Measurements from ENCODE around the gene MYEOV. TPM values are rescaled to one million over a fixed set of nuclear protein-coding genes. Genes with fewer than 3 reads are reported as not detected.

Gene MYEOV
- polyA plus RNA-seq, 3 donors = 0.03 TPM; not detected in 2

DNA sequence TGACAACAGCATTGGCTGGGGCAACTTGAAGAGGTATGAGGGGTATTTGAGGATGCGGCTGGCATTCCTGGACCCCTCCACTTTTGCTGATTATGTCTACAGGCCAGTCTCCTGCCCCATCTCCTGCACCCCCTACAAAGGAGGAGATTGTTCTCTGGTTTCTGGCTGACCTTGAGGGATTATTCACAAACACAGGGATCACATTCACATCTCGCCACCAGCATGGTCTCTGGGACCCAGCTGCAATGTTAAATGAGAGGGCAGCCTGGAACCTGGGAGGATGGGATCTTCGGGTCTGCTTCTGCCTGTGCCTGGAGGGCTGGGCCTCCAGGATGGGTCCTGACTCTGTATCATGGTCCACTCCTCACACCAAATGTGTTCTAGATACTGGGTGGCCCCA lies 32.8 kb upstream of the MYEOV start:
- Histone ChIP-seq H3K79me2 (ENCODE audit: insufficient read depth, low read length) (no peaks in the 10 kb centered on the region), H3K4me2 (replicated peaks; ENCODE audit: extremely low read depth, low read length, poor library complexity, severe bottlenecking) (no peak overlapping the region), H3K36me3 (replicated peaks in 1 of 2; ENCODE audit: control insufficient read depth in 1 of 2, insufficient read depth in 2 of 2, low read length in 2 of 2) (no peaks in the 10 kb centered on the region), H3K27ac (ENCODE audit: low read depth in 1 of 2, low read length in 2 of 2) (no peak overlapping the region), H3K4me3 (replicated peaks in 1 of 3; ENCODE audit: low read depth in 2 of 3, low read length in 3 of 3) (no peak overlapping the region), H3K27me3 (ENCODE audit: control insufficient read depth in 2 of 2, insufficient read depth in 2 of 2, low read length in 2 of 2) (no peaks in the 10 kb centered on the region), H4K20me1 (ENCODE audit: insufficient read depth, low read length) (no peaks in the 10 kb centered on the region), H2AFZ (ENCODE audit: insufficient read depth, low read depth, low read length, poor library complexity, severe bottlenecking) (no peak overlapping the region), H3K4me1 (ENCODE audit: control insufficient read depth in 1 of 2, insufficient read depth in 2 of 2, low read length in 2 of 2) (no peaks in the 10 kb centered on the region), H3K9ac (ENCODE audit: insufficient read depth, low read length, poor library complexity, severe bottlenecking) (no peak overlapping the region), H3K9me3 (replicated peaks in 1 of 2; ENCODE audit: control insufficient read depth in 1 of 2, insufficient read depth in 1 of 2, low read length in 2 of 2) (no peaks in the 10 kb centered on the region)
- Mint-ChIP-seq H3K27me3 (ENCODE audit: low read depth in 3 of 3) (peaks cover 3 to 19% (median 3%) of the 10 kb centered on the region in 3 donors), H3K27ac (no peak overlapping the region), H3K9me3 (peaks cover 3 to 11% (median 5%) of the 10 kb centered on the region in 7 donors), H3K36me3 (no peaks in the 10 kb centered on the region), H3K4me1 (no peaks in the 10 kb centered on the region), H3K4me3 (no peak overlapping the region)
- TF ChIP-seq, protein P1, sequence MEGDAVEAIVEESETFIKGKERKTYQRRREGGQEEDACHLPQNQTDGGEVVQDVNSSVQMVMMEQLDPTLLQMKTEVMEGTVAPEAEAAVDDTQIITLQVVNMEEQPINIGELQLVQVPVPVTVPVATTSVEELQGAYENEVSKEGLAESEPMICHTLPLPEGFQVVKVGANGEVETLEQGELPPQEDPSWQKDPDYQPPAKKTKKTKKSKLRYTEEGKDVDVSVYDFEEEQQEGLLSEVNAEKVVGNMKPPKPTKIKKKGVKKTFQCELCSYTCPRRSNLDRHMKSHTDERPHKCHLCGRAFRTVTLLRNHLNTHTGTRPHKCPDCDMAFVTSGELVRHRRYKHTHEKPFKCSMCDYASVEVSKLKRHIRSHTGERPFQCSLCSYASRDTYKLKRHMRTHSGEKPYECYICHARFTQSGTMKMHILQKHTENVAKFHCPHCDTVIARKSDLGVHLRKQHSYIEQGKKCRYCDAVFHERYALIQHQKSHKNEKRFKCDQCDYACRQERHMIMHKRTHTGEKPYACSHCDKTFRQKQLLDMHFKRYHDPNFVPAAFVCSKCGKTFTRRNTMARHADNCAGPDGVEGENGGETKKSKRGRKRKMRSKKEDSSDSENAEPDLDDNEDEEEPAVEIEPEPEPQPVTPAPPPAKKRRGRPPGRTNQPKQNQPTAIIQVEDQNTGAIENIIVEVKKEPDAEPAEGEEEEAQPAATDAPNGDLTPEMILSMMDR (IDR thresholded peaks at IDR 0.05) = no peak
- no CpG with 5 or more reads among the region's 3 CpGs for WGBS (ENCODE audit: insufficient coverage)
- intact Hi-C loops (cut with micrococcal nuclease) = no loop called here
- no peak for DNase-seq

DNA sequence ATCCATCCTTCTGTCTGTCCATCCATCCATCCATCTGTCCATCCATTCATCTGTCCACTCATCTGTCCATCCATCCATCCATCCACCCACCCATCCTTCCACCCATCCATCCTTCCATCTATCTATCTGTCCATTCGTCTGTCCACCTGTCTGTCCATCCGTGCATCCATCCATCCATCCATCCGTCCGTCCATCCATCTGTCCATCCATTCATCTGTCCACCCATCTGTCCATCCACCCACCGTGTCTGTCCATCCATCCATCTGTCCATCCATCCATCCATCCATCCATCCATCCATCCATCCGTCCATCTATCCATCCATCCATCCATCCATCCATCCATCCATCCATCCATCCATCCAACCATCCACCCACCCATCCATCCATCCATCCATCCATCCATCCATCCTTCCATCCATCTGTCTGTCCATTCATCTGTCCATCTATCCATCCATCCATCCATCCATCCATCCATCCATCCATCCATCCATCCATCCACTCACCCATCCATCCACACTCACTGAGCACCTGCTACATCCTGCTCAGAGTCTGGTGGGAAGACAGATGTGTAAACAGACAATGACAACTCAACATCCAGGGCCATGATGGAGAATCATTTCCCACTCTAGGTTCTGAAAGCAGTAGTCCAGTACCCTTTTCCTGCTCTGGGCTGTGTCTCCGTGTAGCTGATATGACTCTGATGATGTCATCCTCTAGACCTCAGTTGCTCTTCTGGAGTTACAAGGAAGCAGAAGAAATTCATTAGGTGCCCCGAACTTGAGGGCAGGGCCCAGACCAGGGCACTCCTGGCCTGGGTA lies 30.8 kb upstream of the MYEOV start:
- Mint-ChIP-seq H3K9me3 (peaks cover 0 to 9% (median 3%) of the 10 kb centered on the region in 7 donors), H3K4me3 (no peak overlapping the region), H3K27me3 (ENCODE audit: low read depth in 3 of 3) (peaks cover 5 to 12% (median 6%) of the 10 kb centered on the region in 3 donors), H3K4me1 (no peaks in the 10 kb centered on the region), H3K27ac (peak overlapping the region in 1 of 7 donors; percentile 84), H3K36me3 (no peaks in the 10 kb centered on the region)
- Histone ChIP-seq H3K4me2 (replicated peaks; ENCODE audit: extremely low read depth, low read length, poor library complexity, severe bottlenecking) (no peak overlapping the region), H3K4me3 (replicated peaks in 1 of 3; ENCODE audit: low read depth in 2 of 3, low read length in 3 of 3) (no peak overlapping the region), H3K79me2 (ENCODE audit: insufficient read depth, low read length) (no peaks in the 10 kb centered on the region), H3K36me3 (replicated peaks in 1 of 2; ENCODE audit: control insufficient read depth in 1 of 2, insufficient read depth in 2 of 2, low read length in 2 of 2) (no peaks in the 10 kb centered on the region), H3K4me1 (ENCODE audit: control insufficient read depth in 1 of 2, insufficient read depth in 2 of 2, low read length in 2 of 2) (no peaks in the 10 kb centered on the region), H3K9ac (ENCODE audit: insufficient read depth, low read length, poor library complexity, severe bottlenecking) (no peak overlapping the region), H3K27me3 (ENCODE audit: control insufficient read depth in 2 of 2, insufficient read depth in 2 of 2, low read length in 2 of 2) (no peaks in the 10 kb centered on the region), H3K27ac (ENCODE audit: low read depth in 1 of 2, low read length in 2 of 2) (no peak overlapping the region), H4K20me1 (ENCODE audit: insufficient read depth, low read length) (no peaks in the 10 kb centered on the region), H3K9me3 (replicated peaks in 1 of 2; ENCODE audit: control insufficient read depth in 1 of 2, insufficient read depth in 1 of 2, low read length in 2 of 2) (no peaks in the 10 kb centered on the region), H2AFZ (ENCODE audit: insufficient read depth, low read depth, low read length, poor library complexity, severe bottlenecking) (no peak overlapping the region)
- WGBS (ENCODE audit: insufficient coverage) = 87% methylated on average over 6 of the region's 8 CpGs
- intact Hi-C loops (cut with micrococcal nuclease) = no loop called here
- DNase-seq = no peak
- TF ChIP-seq, protein P1 (IDR thresholded peaks at IDR 0.05) = no peak
